Measurements from ENCODE around the gene FBXW12. TPM values are rescaled to one million over a fixed set of nuclear protein-coding genes. Genes with fewer than 3 reads are reported as not detected.

The FBXW12 gene
- total RNA-seq, 1 experiment from 2014 or later: not detected

GRCh38 chr3:48407542-48408099, 35.6 kb downstream of the FBXW12 start:
- no peak for DNase-seq (ENCODE audit: low read depth)

GRCh38 chr3:48408823-48409281, 36.8 kb downstream of the FBXW12 start:
- no peak for DNase-seq (ENCODE audit: low read depth)

GRCh38 chr3:48409291-48410201, 37.5 kb downstream of the FBXW12 start:
- no peak for DNase-seq (ENCODE audit: low read depth)

GRCh38 chr3:48410205-48411040, 38.4 kb downstream of the FBXW12 start:
- DNase-seq (ENCODE audit: low read depth): no peak

- DNase-seq (ENCODE audit: low read depth): no peak
Observed at GRCh38 chr3:48411041-48411588, 39.1 kb downstream of the FBXW12 start.

- no peak for DNase-seq (ENCODE audit: low read depth)
Observed at GRCh38 chr3:48411606-48412374, 39.8 kb downstream of the FBXW12 start.

- no peak for DNase-seq (ENCODE audit: low read depth)
Observed at GRCh38 chr3:48412375-48413001, 40.5 kb downstream of the FBXW12 start.

GRCh38 chr3:48413086-48413485, 41.1 kb downstream of the FBXW12 start:
- no peak for DNase-seq (ENCODE audit: low read depth)

- no peak for DNase-seq (ENCODE audit: low read depth)
Observed at GRCh38 chr3:48413611-48414010, 41.6 kb downstream of the FBXW12 start.

GRCh38 chr3:48414376-48415250, 42.6 kb downstream of the FBXW12 start:
- DNase-seq (ENCODE audit: low read depth): no peak

- DNase-seq (ENCODE audit: low read depth): no peak
Observed at GRCh38 chr3:48415251-48415953, 43.4 kb downstream of the FBXW12 start.

- DNase-seq (ENCODE audit: low read depth): no peak
Observed at GRCh38 chr3:48416091-48416505, 44.1 kb downstream of the FBXW12 start.

- DNase-seq (ENCODE audit: low read depth): no peak
Observed at GRCh38 chr3:48416546-48416945, 44.5 kb downstream of the FBXW12 start.

- no peak for DNase-seq (ENCODE audit: low read depth)
Observed at GRCh38 chr3:48417529-48418108, 45.6 kb downstream of the FBXW12 start.

GRCh38 chr3:48418140-48418539, 46.1 kb downstream of the FBXW12 start:
- DNase-seq (ENCODE audit: low read depth): no peak

- DNase-seq (ENCODE audit: low read depth): no peak
Observed at GRCh38 chr3:48418651-48419050, 46.6 kb downstream of the FBXW12 start.

- DNase-seq (ENCODE audit: low read depth): no peak
Observed at GRCh38 chr3:48419149-48419548, 47.1 kb downstream of the FBXW12 start.

- no peak for DNase-seq (ENCODE audit: low read depth)
Observed at GRCh38 chr3:48419597-48419996, 47.6 kb downstream of the FBXW12 start.

GRCh38 chr3:48420561-48420960, 48.5 kb downstream of the FBXW12 start:
- DNase-seq (ENCODE audit: low read depth): no peak

Measured in RPMI7951 (cell line).